ENCODE data around the gene RPL11.
"Not testable (repeated sequence)": the region's sequence is repeated elsewhere in the genome, so short reads cannot be mapped to it uniquely, and the experiment has no call there.

RPL11 gene

DNA sequence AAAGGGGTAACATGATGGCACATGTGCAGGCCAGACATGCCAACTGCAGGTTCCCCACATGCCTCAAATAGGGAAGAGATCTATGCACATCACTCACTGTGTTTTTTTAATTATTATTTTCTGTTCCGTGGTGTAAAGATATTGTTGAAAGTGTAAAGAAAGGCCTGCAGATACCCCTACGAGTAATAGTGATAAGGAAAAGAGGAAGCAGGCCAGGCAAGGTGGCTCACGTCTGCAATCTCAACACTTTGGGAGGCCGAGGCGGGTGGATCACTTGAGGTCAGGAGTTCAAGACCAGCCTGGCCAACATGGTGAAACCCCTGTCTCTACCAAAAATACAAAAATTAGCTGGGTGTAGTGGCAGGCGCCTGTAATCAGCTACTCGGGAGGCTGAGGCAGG is 6.4 kb upstream of the RPL11 start:
- DNase-seq = not testable (repeated sequence)

DNA sequence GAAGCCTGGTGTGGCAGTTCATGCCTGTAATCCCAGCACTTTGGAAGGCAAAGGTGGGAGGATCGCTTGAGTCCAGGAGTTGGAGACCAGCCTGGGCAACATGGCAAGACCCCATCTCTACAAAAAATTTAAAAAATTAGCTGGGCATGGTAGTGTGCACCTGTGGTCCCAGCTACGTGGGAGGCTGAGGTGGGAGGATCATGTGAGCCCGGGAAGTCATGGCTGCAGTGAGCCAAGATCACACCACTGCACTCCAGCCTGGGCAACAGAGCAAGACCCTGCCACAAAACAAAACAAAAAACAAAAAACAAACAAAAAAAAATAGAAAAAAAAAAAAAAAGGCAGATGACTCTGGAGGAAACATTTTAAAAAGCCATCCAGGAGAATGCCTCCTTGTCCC is 3.9 kb upstream of the RPL11 start:
- DNase-seq = not testable (repeated sequence)

DNA sequence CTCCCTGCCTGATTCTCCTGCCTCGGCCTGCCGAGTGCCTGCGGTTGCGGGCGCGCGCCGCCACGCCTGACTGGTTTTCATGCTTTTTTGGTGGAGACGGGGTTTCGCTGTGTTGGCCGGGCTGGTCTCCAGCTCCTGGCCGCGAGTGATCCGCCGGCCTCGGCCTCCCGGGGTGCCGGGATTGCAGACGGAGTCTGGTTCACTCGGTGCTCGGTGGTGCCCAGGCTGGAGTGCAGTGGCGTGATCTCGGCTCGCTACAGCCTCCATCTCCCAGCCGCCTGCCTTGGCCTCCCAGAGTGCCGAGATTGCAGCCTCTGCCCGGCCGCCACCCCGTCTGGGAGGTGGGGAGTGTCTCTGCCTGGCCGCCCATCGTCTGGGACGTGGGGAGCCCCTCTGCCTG is 3.3 kb upstream of the RPL11 start:
- DNase-seq = not testable (repeated sequence)

DNA sequence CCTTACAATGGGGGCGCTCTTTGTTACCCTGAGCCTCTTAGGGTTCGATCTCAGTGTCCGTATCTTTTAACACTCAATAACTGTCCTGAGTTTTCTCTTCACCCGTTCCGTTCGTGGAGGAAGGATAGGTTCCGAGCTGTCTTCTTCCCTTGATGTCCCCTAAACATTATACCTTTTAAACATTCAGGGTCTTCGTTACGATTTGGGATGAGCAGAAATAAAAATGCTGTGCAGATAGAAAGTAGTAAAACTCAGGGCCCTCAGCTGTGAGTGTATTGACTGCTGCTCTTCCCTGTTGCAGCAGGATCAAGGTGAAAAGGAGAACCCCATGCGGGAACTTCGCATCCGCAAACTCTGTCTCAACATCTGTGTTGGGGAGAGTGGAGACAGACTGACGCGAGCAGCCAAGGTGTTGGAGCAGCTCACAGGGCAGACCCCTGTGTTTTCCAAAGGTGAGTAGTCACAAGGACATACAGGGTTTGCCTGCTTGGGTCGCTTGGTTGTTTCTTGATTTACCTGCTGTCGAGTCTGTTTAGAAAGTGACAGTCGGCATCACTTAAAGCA is 784 bp downstream of the RPL11 start:
- DNase-seq = no peak

DNA sequence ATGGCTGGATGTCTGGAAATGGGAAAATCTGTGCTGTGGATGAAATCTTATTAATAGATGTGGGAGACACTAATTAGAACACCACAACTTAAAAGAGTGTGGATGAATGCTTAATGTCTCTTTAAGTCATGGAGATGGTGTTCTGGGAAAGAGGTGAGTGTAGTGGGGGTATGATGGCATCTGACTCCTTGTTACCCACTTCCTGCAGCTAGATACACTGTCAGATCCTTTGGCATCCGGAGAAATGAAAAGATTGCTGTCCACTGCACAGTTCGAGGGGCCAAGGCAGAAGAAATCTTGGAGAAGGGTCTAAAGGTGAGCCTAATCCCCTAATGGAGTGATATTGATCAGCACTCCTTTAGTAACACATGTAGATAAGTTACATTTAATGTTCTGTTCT is 2.0 kb downstream of the RPL11 start:
- no peak for DNase-seq

DNA sequence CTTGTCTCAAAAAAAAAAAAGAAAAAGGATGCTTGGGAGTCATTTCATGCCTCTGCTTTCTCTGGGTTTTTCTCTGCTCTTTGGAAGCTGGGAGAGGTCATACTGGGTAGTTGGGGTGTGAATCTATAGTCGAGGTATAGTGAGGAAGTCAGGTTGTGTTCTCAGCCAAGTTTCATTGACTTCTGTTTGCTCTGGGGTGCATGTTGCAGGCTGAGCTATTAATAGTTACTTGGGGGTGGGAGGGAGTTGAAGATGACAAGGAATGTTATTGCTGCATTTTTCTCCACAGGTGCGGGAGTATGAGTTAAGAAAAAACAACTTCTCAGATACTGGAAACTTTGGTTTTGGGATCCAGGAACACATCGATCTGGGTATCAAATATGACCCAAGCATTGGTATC is 2.8 kb downstream of the RPL11 start:
- no peak for DNase-seq

DNA sequence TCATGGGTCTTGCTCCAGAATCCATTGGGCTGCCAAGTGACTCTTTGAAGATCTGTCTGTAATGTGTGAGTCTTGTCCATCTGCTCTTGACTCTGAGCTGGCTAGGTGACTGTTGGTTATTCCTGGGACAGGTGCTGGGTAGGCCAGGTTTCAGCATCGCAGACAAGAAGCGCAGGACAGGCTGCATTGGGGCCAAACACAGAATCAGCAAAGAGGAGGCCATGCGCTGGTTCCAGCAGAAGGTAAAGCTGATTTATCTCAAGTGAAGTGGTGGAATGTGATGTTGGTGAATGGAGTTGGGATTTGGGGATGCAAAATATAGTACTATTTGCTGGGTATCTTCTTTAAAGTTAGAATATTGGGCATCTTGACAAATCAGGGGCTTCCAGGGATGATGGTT is 4.1 kb downstream of the RPL11 start:
- DNase-seq = no peak

DNA sequence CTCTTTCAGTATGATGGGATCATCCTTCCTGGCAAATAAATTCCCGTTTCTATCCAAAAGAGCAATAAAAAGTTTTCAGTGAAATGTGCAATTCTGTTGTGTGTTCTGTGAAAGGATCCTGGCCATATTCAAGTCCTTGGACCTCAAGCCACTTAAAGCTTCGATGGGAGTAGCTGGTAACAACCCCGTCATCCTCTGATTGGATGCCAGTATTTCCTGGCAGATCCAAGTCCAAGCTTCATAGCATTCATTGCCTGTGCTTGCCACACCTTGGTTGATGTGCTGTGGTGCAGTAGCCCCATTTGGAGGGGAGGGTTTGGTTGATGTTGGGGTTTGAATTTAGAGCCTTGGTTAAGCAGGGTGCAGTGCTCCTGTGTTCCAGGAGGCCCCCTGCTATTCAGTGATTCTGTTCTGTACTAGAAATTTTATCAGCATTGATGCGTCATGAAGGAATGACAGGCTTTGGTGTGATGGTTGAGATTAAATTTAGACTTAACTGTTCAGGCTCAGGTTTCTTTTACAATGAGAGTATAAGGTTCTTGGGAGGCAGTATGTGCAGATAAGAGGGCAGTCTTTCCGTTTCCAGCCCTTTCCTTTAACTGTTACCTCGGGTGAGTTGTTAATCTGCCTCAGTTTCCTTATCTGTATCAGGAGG is 4.9 kb downstream of the RPL11 start:
- DNase-seq = no peak

DNA sequence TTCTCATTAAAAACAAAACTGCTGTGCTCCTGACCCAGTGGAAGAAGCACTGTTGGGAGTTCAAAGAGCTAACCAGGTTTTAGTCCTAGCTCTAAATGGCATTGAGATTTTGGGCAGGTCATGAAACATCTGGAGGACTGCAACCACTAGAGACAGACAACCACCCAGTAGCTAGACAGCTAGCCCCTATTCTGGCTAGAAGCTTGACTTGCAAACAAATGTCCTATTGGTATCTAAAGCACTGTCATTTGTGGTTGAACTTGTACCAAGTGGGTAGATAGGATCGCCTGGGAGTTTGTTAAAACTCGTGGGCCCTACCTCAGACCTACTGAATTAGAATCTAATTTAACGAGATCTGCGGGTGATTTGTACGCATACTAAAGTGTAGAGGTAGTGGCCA is 6.9 kb downstream of the RPL11 start:
- no peak for DNase-seq

DNA sequence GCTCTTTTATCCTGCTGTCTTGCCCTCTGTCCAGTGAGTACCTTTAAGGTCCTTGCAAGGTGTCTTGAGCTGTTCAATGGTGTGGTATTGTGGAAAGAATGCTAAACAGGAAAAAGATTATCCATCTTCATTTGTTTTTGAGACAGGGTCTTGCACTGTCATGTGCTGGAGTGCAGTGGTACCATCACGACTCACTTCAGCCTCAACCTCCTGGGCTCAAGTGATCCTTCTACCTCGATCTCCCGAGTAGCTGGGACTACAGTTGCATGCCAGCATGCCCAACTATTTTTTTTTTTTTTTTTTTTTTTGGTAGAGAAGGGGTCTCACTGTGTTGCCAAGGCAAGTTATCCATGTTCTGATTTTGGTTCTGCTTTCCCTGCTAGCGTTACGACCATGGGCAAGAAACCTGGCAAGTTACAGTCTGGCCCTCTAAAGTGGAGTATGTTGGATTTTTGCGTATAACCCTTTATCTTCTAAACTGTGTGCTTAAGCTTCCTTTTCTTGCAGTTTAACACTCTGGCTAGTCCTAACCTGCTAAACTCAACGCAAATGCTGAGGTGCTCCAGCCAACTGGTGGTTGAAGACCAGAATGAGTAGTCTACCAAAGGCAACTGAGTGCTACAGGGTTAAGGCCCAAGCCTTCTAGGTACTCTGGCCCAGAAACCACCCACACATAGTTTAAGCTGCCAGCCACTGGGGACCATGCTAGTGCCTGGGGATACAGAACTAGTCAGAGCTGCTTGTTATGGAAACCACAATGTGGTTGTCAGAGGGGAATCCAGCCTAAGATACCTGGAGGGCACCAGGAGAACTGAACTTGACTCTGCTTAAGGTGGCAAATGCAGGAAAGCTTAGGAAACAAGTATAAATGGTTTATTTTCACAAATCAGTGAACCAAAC is 7.9 kb downstream of the RPL11 start:
- no peak for DNase-seq

DNA sequence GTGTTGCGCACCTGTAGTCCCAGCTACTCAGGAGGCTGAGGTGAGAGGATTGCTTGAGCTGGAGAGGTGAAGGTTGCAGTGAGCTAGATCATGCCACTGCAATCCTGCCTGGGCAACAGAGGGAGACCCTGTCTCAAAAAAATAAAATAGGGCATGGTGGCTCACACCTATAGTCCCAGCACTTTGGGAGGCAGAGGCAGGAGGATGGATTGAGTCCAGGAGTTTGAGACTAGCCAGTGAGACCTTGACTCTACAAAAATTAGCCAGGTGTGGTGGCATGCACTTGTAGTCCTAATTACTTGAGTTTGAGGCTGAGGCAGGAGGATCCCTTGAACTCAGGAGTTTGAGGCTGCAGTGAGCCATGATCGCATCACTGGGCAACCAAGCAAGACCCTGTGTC is 9.7 kb downstream of the RPL11 start:
- DNase-seq = no peak

DNA sequence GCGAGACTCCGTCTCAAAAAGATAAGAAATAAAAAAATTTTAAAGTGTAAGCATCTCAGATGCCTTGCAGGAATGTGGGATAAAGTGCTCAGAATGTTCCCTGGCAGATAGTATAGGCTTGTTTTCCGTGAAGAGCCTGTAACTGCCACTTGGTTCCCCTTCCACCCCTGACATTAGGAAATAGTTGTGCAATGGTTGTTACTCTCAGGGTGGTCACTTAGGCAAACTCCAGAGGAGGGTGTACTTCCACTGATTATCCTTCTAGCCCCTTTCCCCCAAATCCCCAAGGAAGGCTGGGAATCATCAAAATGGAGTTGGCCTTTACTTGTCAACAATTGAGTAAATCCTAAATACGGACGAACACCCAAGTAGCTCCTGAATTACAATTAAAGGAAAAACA is 10.4 kb downstream of the RPL11 start:
- DNase-seq = no peak

DNA sequence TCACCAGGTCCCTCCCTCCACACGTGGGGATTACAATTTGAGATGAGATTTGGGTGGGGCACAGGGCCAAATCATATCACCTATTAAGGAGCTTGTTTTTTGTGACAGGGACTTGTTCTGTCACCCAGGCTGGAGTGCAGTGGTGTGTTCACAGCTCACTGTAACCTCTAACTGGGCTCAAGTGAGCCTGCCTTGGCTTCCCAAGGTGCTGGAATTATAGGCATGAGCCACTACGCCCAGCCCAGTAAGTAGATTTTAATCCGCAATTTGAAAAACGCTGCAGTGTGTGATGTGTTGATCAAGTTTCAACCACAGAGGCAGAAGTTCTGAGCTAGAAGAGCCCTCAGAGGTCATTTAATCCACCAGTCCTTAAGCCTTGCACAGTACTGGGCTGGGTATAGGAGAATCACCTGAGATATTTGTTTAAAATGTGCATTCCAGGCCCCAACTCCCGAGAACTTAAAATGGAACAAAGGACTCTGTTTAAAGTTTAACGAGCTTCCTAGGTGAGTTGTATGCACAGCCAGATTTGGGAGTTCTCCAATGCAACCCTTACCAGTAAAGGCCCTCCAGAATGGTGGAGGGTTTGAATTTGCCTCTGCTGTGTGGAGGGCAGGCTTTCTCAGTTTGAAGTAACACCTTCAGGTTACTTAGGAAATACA is 13.4 kb downstream of the RPL11 start:
- DNase-seq = no peak

DNA sequence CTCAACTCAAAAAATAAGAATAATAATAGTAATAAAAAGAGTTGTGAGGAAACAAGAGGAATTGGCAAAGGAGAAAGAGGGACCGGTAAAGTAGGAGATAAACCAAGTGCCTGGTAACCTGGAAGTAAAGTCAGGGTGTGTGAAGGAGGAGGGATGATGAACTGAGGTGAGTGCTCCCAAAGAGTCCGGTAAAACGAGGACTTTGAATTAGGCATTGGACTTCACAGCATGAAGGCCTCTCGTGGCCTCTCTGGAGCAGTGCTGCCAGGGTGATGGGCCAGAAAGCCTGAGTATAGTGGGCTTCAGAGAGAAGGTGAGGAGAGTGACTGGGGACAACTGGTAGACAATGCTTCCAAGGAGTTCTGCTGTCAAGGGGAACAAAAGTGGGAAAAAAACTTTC is 17.6 kb downstream of the RPL11 start:
- DNase-seq = no peak

DNA sequence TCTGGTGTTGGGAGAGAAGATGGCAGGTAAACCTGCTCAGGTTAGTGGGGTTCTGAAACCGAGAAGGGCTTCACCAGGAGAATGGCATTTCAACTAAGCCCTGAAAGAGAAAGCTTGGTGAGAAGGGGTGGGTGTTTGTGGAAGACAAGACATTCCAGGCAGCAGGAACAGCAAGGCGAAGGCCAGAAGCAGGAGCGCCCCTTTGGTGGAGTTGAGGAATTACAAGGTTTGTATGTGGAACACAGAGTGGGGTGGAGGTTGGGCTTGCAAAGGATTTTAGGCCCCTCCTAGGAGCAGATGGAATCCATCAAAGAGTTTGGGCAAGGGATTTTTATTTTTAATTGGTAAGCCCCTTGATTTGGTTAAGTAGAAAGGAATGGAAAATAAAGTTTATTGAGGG is 26.9 kb downstream of the RPL11 start:
- peak; percentile 65 for DNase-seq

DNA sequence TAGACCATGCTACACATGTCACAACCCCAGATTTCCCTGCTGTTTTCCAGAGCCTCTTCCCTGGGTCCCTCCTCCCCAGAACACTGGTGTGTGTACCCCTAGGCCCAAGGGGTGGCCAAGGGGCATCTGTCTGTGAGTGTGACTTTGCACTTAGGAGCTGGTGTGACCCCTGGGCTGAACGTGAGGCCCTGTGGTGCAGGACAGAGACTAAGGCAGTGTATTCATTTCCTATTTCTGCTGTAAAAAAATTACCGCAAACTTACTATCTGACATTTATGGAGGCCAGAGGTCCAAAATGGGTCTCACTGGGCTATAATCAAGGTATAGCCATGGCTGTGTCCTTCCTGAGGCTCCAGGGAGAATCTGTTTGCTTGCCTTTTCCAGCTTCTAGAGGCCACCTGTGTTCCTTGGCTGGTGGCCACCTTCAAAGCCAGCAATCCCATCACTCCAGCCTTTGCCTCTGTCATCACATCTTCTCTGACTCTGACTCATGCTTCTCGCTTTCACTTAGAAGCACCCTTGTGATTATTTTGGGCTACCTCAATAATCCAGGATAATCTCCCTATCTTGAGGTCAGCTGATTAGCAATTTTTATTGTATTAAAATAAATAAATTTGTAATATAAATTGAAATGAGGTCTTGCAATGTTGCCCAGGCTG is 27.7 kb downstream of the RPL11 start:
- no peak for DNase-seq

DNA sequence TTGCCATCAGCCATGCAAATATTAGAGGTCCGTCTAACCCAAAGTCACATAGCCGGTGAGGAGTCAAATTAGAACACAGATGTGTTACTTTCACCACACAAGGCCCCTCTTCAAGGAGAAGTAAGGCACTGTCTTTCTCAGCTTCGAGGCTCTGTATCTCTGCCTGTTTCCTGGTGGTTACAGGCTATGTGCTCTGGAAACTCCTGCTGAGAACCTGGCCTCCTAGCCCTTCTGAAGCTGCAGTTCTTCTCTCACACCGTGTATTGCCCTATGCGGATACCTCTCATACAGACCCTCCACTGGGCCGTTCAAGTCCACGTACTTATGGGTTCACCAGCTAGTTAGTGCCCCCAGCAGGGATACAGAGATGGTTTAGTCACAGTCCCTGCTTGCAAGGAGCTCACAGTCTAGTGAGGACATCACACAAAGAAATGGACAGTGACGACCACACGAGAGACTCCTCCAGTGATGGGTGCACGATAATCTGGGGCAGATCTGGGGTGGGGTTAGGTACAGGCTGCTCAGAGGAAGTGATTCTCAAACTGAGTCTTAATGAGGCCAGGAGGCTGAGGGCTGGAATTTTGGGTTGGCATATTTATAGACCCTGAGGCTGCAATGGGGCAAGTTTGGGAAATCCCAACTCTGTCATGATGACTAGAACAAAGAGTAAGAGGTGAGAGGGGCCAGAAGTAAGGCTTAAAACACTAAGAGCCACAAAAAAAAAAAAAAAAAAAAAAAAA is 28.8 kb downstream of the RPL11 start:
- DNase-seq = no peak

DNA sequence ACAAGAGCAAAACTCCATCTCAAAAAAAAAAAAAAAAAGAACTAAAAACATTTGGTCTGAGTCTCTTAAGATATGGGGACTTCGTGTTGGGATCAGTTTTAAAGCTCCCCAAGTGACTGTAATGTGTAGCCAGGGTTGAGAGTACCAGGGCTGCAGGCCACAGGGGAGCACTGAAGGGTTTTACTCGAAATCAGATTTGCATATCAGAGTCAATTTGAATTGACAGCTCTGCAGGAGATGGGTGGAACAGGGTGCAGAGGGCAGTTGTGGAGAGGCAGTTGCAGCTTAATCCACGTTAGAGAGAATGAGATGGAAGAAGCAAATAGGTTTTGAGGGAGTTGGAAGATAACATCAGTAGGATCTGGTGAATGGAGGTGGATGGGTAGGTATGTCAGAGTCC is 31.0 kb downstream of the RPL11 start:
- DNase-seq = no peak

DNA sequence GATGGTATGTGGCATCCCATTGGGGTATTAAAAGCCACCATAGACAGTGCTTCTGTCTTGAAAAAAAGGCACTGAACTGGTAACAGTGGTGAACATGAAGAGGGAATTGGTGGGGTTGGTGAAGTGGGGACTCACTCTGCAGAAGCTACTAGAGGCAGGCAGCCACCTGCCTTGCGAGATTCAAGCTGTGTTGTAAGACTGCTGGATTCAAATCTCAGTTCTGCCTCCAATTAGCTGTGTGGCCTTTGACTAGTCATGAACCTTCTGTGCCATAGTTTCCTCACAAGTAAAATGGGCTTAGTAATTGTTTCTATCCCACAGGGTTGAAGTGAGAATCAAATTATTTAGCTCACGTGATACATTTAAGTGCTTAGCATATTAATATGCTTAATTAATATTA is 35.1 kb downstream of the RPL11 start:
- DNase-seq = no peak

DNA sequence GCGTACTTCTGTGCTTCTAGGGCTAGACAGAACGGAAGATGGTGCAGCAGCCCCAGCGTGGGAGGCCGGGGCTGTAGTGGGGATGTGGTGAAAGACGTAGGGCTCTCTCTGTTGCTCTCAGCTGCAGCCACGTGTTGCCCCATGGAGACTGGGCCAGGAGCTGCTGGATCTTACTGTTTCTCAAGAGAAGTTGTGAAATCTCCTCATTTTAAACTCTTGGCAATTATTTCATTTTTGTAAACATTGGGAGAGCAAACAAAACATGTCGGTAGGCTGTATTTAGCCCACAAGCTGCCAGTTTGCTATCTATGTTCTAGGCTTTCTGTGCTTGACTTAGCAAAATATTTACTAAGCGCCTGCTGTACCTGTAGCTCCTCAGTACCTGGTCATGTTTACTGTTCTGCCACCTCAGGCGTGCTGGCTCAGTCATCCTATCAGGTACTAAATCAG is 35.8 kb downstream of the RPL11 start:
- DNase-seq = no peak

DNA sequence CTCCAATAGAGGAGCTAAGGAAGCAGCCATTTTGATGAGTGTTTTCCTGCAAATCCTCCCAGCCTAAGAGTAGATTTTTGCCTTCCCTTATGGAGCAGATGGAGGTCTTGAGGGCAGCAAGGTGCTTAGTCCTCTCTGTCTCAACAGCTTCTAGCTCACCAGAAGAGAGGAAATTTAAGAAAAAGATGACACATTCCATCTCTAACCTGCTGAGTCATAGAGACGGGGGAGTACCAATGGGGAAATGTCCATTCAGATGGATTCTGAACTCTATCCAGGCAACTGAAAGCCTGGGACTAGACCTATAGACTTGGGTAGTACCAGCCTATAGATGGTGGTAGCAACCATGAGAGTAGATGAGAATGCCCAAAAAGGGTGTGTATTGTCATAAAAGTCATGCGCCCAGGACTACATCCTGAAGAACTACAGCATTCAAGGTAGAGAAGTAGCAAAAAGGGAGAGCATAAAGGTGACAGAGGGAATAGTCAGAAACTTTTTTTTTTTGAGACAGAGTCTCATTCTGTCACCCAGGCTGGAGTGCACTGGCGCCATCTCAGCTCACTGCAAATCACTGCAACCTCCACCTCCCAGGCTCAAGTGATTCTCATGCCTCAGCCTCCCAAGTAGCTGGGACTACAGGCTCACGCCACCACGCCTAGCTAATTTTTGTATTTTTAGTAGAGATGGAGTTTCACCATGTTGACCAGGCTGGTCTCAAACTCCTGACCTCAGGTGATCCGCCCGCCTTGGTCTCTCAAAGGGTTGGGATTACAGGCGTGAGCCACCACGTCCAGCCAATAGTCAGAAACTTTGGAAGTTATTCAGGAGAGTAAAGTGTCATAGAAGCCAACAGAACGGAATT is 41.0 kb downstream of the RPL11 start:
- peak; percentile 41 for DNase-seq
